GM12878 (cell line): Measurements from ENCODE around the gene LGALSL.

Experiments used
- EZH2 ChIP-seq: IDR thresholded peaks from 2 replicates; pipeline ENCODE4 v1.6.1; 2012; ENCODE audit warnings: low read depth, mild to moderate bottlenecking, control low read depth, inconsistent platforms, low read length, borderline replicate concordance; ENCODE audit not compliant: control insufficient read depth
- MYC ChIP-seq: IDR thresholded peaks from 2 replicates; pipeline ENCODE4 v1.6.1; 2011; ENCODE audit warnings: mild to moderate bottlenecking, low read length, moderate library complexity, inconsistent platforms; ENCODE audit not compliant: insufficient read depth, insufficient replicate concordance, insufficient read length, severe bottlenecking
- POLR2A ChIP-seq: IDR thresholded peaks from 2 replicates; pipeline ENCODE4 v1.6.1; 2011; ENCODE audit warnings: low read depth, mild to moderate bottlenecking, low read length
- POLR2AphosphoS5 ChIP-seq: IDR thresholded peaks from 2 replicates; pipeline ENCODE4 v1.6.1; 2011; ENCODE audit warnings: mild to moderate bottlenecking, low read length, inconsistent platforms
- RFX5 ChIP-seq: IDR thresholded peaks from 2 replicates; pipeline ENCODE4 v1.6.1; 2011; ENCODE audit warnings: low read depth, low read length, improper control_type of control experiment
- SMC3 ChIP-seq: IDR thresholded peaks from 2 replicates; pipeline ENCODE4 v1.6.1; 2011; ENCODE audit warnings: low read length, improper control_type of control experiment, borderline replicate concordance

- TF ChIP-seq MYC = no peak
- no peak for TF ChIP-seq EZH2
- TF ChIP-seq SMC3 = no peak
- no peak for TF ChIP-seq POLR2AphosphoS5
- TF ChIP-seq RFX5 = no peak
- TF ChIP-seq POLR2A = no peak
These were observed 38.9 kb downstream of the LGALSL start for GRCh38 chr2:64492821-64493220.
